PFSK-1 (cell line): ENCODE data around the gene RPA3.

Experiments used
- FOXP2 ChIP-seq: optimal IDR thresholded peaks from 2 replicates; pipeline ENCODE3; 2011; ENCODE audit warnings: borderline replicate concordance, control low read depth, inconsistent platforms; ENCODE audit not compliant: insufficient read depth; ENCODE audit errors: extremely low read length, extremely low read depth
- POLR2AphosphoS5 ChIP-seq: IDR thresholded peaks from 2 replicates; pipeline ENCODE4 v1.6.1; 2012; ENCODE audit warnings: low read depth, mild to moderate bottlenecking, control low read depth, low read length, moderate library complexity
- REST ChIP-seq, 2 experiments: IDR thresholded peaks; 2 replicates each; pipeline versions ENCODE4 v1.6.1 to v1.8.0; 2011 to 2012; ENCODE audit warnings: low read depth in 2 of 2, low read length in 2 of 2, control low read depth in 1 of 2, inconsistent platforms in 1 of 2, mild to moderate bottlenecking in 1 of 2, moderate library complexity in 1 of 2; ENCODE audit not compliant: insufficient read depth in 1 of 2
- SIN3A ChIP-seq: IDR thresholded peaks from 2 replicates; pipeline ENCODE4 v1.6.1; 2012; ENCODE audit warnings: mild to moderate bottlenecking, low read length, moderate library complexity, borderline replicate concordance; ENCODE audit not compliant: insufficient read depth
- TAF1 ChIP-seq: IDR thresholded peaks from 2 replicates; pipeline ENCODE4 v1.6.1; 2012; ENCODE audit warnings: low read length, control low read depth, borderline replicate concordance; ENCODE audit not compliant: insufficient read depth

RPA3 gene

GRCh38 chr7:7720750-7721621 lies 2.6 kb upstream of the RPA3 start:
- TF ChIP-seq POLR2AphosphoS5 = no peak
- no peak for TF ChIP-seq FOXP2
- no peak for TF ChIP-seq SIN3A
- TF ChIP-seq REST (IDR thresholded peaks at IDR 0.05; ENCODE audit: insufficient read depth in 1 of 2, low read depth in 2 of 2, low read length in 2 of 2) = no peak
- no peak for TF ChIP-seq TAF1

GRCh38 chr7:7720193-7720592 lies 1.8 kb upstream of the RPA3 start:
- TF ChIP-seq TAF1 = no peak
- TF ChIP-seq SIN3A = no peak
- no peak for TF ChIP-seq REST (IDR thresholded peaks at IDR 0.05; ENCODE audit: insufficient read depth in 1 of 2, low read depth in 2 of 2, low read length in 2 of 2)

GRCh38 chr7:7719236-7719635 lies 829 bp upstream of the RPA3 start:
- no peak for TF ChIP-seq FOXP2
- no peak for TF ChIP-seq POLR2AphosphoS5
- TF ChIP-seq TAF1 = no peak
- TF ChIP-seq REST (IDR thresholded peaks at IDR 0.05; ENCODE audit: insufficient read depth in 1 of 2, low read depth in 2 of 2, low read length in 2 of 2) = no peak

GRCh38 chr7:7713730-7714129 lies 4.7 kb downstream of the RPA3 start:
- TF ChIP-seq POLR2AphosphoS5 (no peak), REST (IDR thresholded peaks at IDR 0.05; ENCODE audit: insufficient read depth in 1 of 2, low read depth in 2 of 2, low read length in 2 of 2) (no peak), TAF1 (no peak), FOXP2 (no peak), SIN3A (no peak)
